ENCODE measurements around the gene MAMDC4. TPM values are rescaled to one million over a fixed set of nuclear protein-coding genes. Genes with fewer than 3 reads are reported as not detected.

Gene MAMDC4
- total RNA-seq, 1 donor from 2014 or later: 6.8 TPM

GRCh38 chr9:136849038-136849959, 2.8 kb upstream of the MAMDC4 start, which contains the start of gene PHPT1:
TSS of gene PHPT1 (plus strand) at chr9:136849409. CDS start at chr9:136849431, 22 bp downstream.
- peak; percentile 97 for DNase-seq (ENCODE audit: low read depth)

GRCh38 chr9:136849960-136850865, 1.9 kb upstream of the MAMDC4 start:
- DNase-seq (ENCODE audit: low read depth): no peak

- no peak for DNase-seq (ENCODE audit: low read depth)
These were observed 1.0 kb upstream of the MAMDC4 start for GRCh38 chr9:136850866-136851775.

GRCh38 chr9:136852664-136853595, 784 bp downstream of the MAMDC4 start:
- no peak for DNase-seq (ENCODE audit: low read depth)

DNA sequence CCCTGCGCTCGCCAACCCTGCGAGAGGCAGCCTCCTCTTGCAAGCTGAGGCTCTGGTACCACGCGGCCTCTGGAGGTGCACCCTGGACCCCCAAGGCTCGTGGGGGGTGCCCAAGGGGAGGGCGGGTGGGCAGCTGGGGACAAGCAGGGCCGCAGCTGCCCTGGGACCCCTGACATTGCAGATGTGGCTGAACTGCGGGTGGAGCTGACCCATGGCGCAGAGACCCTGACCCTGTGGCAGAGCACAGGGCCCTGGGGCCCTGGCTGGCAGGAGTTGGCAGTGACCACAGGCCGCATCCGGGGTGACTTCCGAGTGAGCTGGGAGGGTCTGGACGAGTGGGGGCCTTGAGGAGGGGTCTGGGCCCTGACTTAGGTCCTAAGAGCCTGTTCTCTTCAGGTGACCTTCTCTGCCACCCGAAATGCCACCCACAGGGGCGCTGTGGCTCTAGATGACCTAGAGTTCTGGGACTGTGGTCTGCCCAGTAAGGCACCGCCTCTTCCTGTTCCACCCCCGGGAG, 1.5 kb downstream of the MAMDC4 start:
- DNase-seq (ENCODE audit: low read depth): no peak

GRCh38 chr9:136854113-136854841, 2.1 kb downstream of the MAMDC4 start:
- DNase-seq (ENCODE audit: low read depth): no peak

- DNase-seq (ENCODE audit: low read depth): no peak
These were observed 2.8 kb downstream of the MAMDC4 start for GRCh38 chr9:136854842-136855460.

DNA sequence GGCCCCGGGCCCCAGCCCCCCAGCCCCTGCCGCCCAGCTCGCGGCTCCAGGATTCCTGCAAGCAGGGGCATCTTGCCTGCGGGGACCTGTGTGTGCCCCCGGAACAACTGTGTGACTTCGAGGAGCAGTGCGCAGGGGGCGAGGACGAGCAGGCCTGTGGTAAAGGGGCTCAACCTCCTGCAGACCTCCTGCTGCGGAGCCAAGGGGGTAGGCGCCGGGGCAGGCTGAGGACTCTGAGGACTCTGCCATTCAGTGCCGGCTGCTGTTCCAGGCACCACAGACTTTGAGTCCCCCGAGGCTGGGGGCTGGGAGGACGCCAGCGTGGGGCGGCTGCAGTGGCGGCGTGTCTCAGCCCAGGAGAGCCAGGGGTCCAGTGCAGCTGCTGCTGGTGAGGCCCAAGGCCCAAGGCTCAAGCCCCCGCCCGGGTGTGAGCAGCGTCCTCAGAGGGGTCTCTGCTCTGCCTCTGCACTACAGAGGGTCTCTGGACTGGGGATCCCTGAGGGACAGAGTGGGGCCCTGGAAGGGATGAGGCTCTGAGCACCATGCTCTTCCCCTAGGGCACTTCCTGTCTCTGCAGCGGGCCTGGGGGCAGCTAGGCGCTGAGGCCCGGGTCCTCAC, 3.4 kb downstream of the MAMDC4 start:
- DNase-seq (ENCODE audit: low read depth): no peak

GRCh38 chr9:136856079-136856476, 3.9 kb downstream of the MAMDC4 start:
- no peak for DNase-seq (ENCODE audit: low read depth)

DNA sequence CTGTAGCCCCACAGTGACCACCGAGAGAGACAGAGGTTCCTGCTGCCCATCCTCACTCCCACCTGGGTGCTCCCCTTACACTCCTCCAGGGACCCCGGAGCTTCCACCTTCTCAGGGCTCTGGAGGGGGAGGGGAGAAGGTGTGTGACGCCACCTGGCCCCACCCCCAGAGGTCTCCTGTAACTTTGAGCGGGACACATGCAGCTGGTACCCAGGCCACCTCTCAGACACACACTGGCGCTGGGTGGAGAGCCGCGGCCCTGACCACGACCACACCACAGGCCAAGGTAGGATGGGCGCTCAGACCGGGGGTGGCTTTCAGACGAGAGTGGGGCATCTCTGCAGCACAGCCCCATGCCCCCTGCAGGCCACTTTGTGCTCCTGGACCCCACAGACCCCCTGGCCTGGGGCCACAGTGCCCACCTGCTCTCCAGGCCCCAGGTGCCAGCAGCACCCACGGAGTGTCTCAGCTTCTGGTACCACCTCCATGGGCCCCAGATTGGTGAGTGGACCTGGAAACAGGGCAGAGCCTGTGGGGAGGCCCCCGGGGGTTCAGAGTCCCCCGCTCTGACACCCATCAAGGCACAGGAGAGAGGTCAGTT, 4.5 kb downstream of the MAMDC4 start:
- DNase-seq (ENCODE audit: low read depth): no peak

- no peak for DNase-seq (ENCODE audit: low read depth)
These were observed 5.0 kb downstream of the MAMDC4 start for GRCh38 chr9:136857166-136857565.

DNA sequence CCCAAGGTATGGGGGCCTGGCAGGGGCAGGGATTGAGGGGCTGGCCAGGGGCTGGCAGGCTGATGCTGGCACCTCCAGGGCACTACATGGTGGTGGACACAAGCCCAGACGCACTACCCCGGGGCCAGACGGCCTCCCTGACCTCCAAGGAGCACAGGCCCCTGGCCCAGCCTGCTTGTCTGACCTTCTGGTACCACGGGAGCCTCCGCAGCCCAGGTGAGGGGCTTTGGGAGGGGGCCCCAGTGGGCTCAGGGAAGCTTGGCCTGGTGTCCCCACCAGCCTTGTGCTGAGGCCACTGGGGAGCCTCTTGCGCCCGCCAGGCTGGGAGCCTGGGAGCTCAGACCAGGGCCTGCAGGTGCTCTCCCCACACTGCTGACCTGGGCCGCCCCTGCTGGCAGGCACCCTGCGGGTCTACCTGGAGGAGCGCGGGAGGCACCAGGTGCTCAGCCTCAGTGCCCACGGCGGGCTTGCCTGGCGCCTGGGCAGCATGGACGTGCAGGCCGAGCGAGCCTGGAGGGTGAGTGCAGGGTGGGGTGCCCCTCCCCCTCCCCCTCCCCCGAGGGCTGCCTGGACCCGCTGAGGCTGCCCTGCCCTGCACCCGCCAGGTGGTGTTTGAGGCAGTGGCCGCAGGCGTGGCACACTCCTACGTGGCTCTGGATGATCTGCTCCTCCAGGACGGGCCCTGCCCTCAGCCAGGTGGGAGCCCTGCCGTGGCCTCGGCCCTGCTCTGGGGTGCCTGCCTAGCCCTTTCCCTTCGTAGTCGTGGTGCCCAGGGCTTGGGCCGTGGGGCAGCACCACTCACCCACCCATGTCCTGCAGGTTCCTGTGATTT, 5.7 kb downstream of the MAMDC4 start:
- DNase-seq (ENCODE audit: low read depth): no peak

DNA sequence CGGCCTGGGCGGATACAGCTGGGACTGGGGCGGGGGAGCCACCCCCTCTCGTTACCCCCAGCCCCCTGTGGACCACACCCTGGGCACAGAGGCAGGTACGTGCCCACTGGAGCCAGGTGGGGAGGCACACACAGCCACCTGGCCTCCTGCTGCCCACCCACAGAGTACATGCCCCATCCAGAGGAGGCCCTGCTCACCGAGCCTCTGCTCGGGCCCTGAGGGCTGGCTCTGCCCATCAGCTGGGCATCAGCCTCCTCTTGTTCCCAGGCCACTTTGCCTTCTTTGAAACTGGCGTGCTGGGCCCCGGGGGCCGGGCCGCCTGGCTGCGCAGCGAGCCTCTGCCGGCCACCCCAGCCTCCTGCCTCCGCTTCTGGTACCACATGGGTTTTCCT, 6.3 kb downstream of the MAMDC4 start:
- DNase-seq (ENCODE audit: low read depth): no peak

GRCh38 chr9:136858844-136859757, 7.0 kb downstream of the MAMDC4 start:
- peak; percentile 23 for DNase-seq (ENCODE audit: low read depth)

- DNase-seq (ENCODE audit: low read depth): no peak
These were observed 8.4 kb downstream of the MAMDC4 start for GRCh38 chr9:136860529-136860928.
